Fibroblast of lung (primary cell): ENCODE results near the gene COLGALT1. TPM values are rescaled to one million over a fixed set of nuclear protein-coding genes. Genes with fewer than 3 reads are reported as not detected.

ENCODE experiments used
- DNase-seq, 2 donors: peaks; one replicate each; pipeline versions ENCODE4 v3.0.0 to v3.0.0-alpha.2; 2010; ENCODE audit warnings: low read depth in 2 of 2
- H2AFZ ChIP-seq: 2 replicates; pipeline ENCODE4 v1.5.1; 2012; ENCODE audit warnings: low read length, control low read depth, inconsistent platforms
- H3K27ac ChIP-seq: 2 replicates; pipeline ENCODE4 v1.5.1; 2011; ENCODE audit warnings: low read length, control low read depth; ENCODE audit not compliant: insufficient read depth
- H3K27me3 ChIP-seq: 2 replicates; pipeline ENCODE4 v1.5.1; 2011; ENCODE audit warnings: mild to moderate bottlenecking, low read length; ENCODE audit not compliant: control insufficient read depth, insufficient read depth
- H3K36me3 ChIP-seq: 2 replicates; pipeline ENCODE4 v1.5.1; 2011; ENCODE audit warnings: low read length; ENCODE audit not compliant: control insufficient read depth, insufficient read depth
- H3K4me1 ChIP-seq: 2 replicates; pipeline ENCODE4 v1.5.1; 2011; ENCODE audit warnings: low read length; ENCODE audit not compliant: control insufficient read depth, insufficient read depth; ENCODE audit errors: extremely low read depth
- H3K4me2 ChIP-seq: 2 replicates; pipeline ENCODE4 v1.5.1; 2011; ENCODE audit warnings: low read length, control low read depth; ENCODE audit not compliant: insufficient read depth; ENCODE audit errors: extremely low read depth
- H3K4me3 ChIP-seq, 4 experiments: fragments of 200-600 bp in 1 of 4; sonication (generic) in 1 of 4; replicated peaks in 1 of 4; 2 replicates each; pipeline ENCODE4 v1.5.1; 2011 to 2016; ENCODE audit warnings: low read length in 4 of 4, low read depth in 3 of 4, mild to moderate bottlenecking in 3 of 4, control low read depth in 2 of 4, inconsistent platforms in 1 of 4, mixed read lengths in 1 of 4; ENCODE audit not compliant: insufficient read depth in 1 of 4; ENCODE audit errors: control extremely low read depth in 1 of 4
- H3K79me2 ChIP-seq: 2 replicates; pipeline ENCODE4 v1.5.1; 2012; ENCODE audit warnings: mild to moderate bottlenecking, low read length, inconsistent platforms; ENCODE audit not compliant: control insufficient read depth, insufficient read depth
- H3K9ac ChIP-seq: 2 replicates; pipeline ENCODE4 v1.5.1; 2011; ENCODE audit warnings: mild to moderate bottlenecking, low read length, control low read depth; ENCODE audit not compliant: insufficient read depth
- H3K9me3 ChIP-seq: 2 replicates; pipeline ENCODE4 v1.5.1; 2012; ENCODE audit warnings: low read depth, low read length; ENCODE audit not compliant: control insufficient read depth, insufficient read depth
- H4K20me1 ChIP-seq: 2 replicates; pipeline ENCODE4 v1.5.1; 2011; ENCODE audit warnings: low read length; ENCODE audit not compliant: control insufficient read depth, insufficient read depth; ENCODE audit errors: extremely low read depth
- CTCF ChIP-seq, 2 donors: IDR thresholded peaks in 1 of 2; conservative IDR thresholded peaks in 1 of 2; 1 replicate in 1 of 2; 2 replicates in 1 of 2; pipeline ENCODE4 v1.5.1; 2011 to 2012; ENCODE audit warnings: low read length in 2 of 2, control low read depth in 1 of 2, inconsistent platforms in 1 of 2, low read depth in 1 of 2, mild to moderate bottlenecking in 1 of 2
- EZH2 ChIP-seq: IDR thresholded peaks from 2 replicates; pipeline ENCODE4 v1.5.1; 2012; ENCODE audit warnings: low read length, control low read depth, mild to moderate bottlenecking; ENCODE audit errors: missing control alignments
- polyA plus RNA-seq, 2 donors: library from polyadenylated mRNA; depleted of rRNA in 1 of 2; stranded (reverse) in 1 of 2; unstranded in 1 of 2; fragments of >200 nt; gene quantifications; 2 replicates each; pipeline ENCODE4 v1.2.1, GENCODE V29; 2011 to 2012; ENCODE audit warnings: missing spikeins in 1 of 2
- total RNA-seq: library from RNA; depleted of rRNA; stranded (reverse); fragments of >200 nt; gene quantifications from 2 replicates; pipeline ENCODE4 v1.2.1, GENCODE V29; 2014

COLGALT1 gene
- total and polyA plus RNA-seq, 2 donors (not counting 1 experiment from before 2014, with no cell fraction given): 96.9 to 103 TPM

GRCh38 chr19:17605761-17606589 lies 50.5 kb downstream of the COLGALT1 start:
- H3K27me3 ChIP-seq: peaks cover 18% of the 10 kb centered on the region
- H2AFZ ChIP-seq: peak overlapping the region; percentile 83
- TF ChIP-seq EZH2: no peak
- peak; percentile 8 to 46 for TF ChIP-seq CTCF (conservative IDR thresholded peaks at IDR 0.05 in 1 of 2, IDR thresholded peaks at IDR 0.05 in 1 of 2; ENCODE audit: low read depth in 1 of 2, low read length in 2 of 2)
- no peak overlapping the region for H3K27ac ChIP-seq
- peak overlapping the region; percentile 44 for H3K4me2 ChIP-seq
- no peak overlapping the region for H3K9ac ChIP-seq
- H3K79me2 ChIP-seq: no peaks in the 10 kb centered on the region
- peaks cover 2% of the 10 kb centered on the region for H3K4me1 ChIP-seq
- H4K20me1 ChIP-seq: no peaks in the 10 kb centered on the region
- no peaks in the 10 kb centered on the region for H3K36me3 ChIP-seq
- H3K9me3 ChIP-seq: no peaks in the 10 kb centered on the region
- DNase-seq: peak; percentile 55 to 63
- H3K4me3 ChIP-seq: peak overlapping the region in 2 of 4 experiments; percentile 16 to 33

DNA sequence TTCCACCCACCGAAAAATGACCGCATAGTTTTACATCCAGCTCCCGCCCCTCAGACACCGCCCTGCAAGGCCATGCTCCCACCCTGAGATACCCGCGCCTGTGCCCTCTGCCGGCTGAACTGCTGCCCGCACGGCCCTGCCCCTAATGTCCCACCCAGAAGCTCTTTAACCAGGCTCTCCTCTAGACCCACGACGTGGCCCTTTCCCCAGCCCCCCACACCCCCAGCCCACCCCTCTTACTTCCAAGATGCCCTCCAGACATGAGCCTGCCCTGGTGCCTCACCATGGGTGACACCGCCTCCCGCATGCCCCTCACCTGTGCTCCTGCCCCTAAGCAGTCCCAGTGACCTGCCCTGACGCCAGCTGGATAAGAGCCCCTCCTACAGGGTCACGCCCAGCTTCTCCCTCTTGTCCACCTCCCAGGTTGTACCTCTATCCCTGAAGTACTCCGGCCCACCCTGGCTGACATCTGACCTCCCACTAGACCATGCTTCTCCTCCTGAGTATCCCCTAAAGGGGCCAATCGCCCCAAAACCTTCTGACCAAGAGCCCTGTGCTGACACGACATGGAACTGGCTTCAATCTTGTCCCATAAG lies 51.2 kb downstream of the COLGALT1 start:
- no peak for DNase-seq
- no peak for TF ChIP-seq EZH2
- no peak for TF ChIP-seq CTCF (conservative IDR thresholded peaks at IDR 0.05 in 1 of 2, IDR thresholded peaks at IDR 0.05 in 1 of 2; ENCODE audit: low read depth in 1 of 2, low read length in 2 of 2)
- H3K79me2 ChIP-seq: no peaks in the 10 kb centered on the region
- peaks cover 12% of the 10 kb centered on the region for H3K27me3 ChIP-seq
- no peaks in the 10 kb centered on the region for H3K9me3 ChIP-seq
- no peak overlapping the region for H3K4me2 ChIP-seq
- H3K36me3 ChIP-seq: no peaks in the 10 kb centered on the region
- no peak overlapping the region for H3K9ac ChIP-seq
- H4K20me1 ChIP-seq: no peaks in the 10 kb centered on the region
- peak overlapping the region in 1 of 4 experiments; percentile 33 for H3K4me3 ChIP-seq
- H3K4me1 ChIP-seq: peaks cover 2% of the 10 kb centered on the region
- H3K27ac ChIP-seq: no peak overlapping the region
- H2AFZ ChIP-seq: no peak overlapping the region

DNA sequence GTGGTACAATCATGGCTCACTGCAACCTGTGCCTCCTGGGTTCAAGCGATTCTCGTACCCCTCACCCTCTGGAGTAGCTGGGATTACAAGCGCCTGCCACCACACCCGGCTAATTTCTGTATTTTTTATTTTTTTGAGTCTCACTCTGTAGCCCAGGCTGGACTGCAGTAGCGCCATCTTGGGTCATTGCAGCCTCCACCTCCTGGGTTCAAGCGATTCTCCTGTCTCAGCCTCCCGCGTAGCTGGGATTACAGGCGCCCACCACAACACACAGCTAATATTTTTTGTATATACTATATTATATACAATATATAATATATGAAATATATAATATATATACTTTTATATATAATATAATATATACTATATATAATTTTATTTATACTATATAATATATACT lies 52.5 kb downstream of the COLGALT1 start:
- no peaks in the 10 kb centered on the region for H3K9me3 ChIP-seq

More for the DNA sequence above, 52.5 kb downstream of the COLGALT1 start:
- Histone ChIP-seq H3K27ac (no peak overlapping the region), H2AFZ (no peak overlapping the region), H3K4me1 (peaks cover 2% of the 10 kb centered on the region), H3K27me3 (no peaks in the 10 kb centered on the region), H3K9ac (no peak overlapping the region), H3K4me2 (no peak overlapping the region), H3K4me3 (no peak overlapping the region), H4K20me1 (no peaks in the 10 kb centered on the region), H3K79me2 (no peaks in the 10 kb centered on the region), H3K36me3 (no peaks in the 10 kb centered on the region)
- no peak for DNase-seq
- TF ChIP-seq CTCF (conservative IDR thresholded peaks at IDR 0.05 in 1 of 2, IDR thresholded peaks at IDR 0.05 in 1 of 2; ENCODE audit: low read depth in 1 of 2, low read length in 2 of 2) (no peak), EZH2 (no peak)
